Liver (tissue), 3 donors: ENCODE data around the gene KLF14.

Experiments
- EGR1 ChIP-seq, 2 donors: IDR thresholded peaks; 2 replicates each; pipeline ENCODE4 v1.6.1; 2016 to 2018; ENCODE audit warnings: antibody characterized with exemption in 2 of 2, low read depth in 2 of 2
- SP1 ChIP-seq: IDR thresholded peaks from 2 replicates; pipeline ENCODE4 v1.6.1; 2018; ENCODE audit warnings: antibody characterized with exemption, mild to moderate bottlenecking
- TF ChIP-seq, protein P1 (sequence below): fragments of 150-350 bp; IDR thresholded peaks from 2 replicates; pipeline ENCODE4 v1.5.1; 2017; ENCODE audit warnings: improper control_type of control experiment, low read depth, low read length; ENCODE audit not compliant: missing input control
- TF ChIP-seq, protein P2 (sequence below): IDR thresholded peaks from 2 replicates; pipeline ENCODE4 v1.6.1; 2016; ENCODE audit warnings: antibody characterized with exemption, mild to moderate bottlenecking
- TF ChIP-seq, protein P3 (sequence below): IDR thresholded peaks from 2 replicates; pipeline ENCODE4 v1.6.1; 2016; ENCODE audit warnings: antibody characterized with exemption
- TF ChIP-seq, protein P4 (sequence below): IDR thresholded peaks from 2 replicates; pipeline ENCODE4 v1.6.1; 2016; ENCODE audit warnings: antibody characterized with exemption
- donor health status: healthy.
- donor health status: healthy.

DNA sequence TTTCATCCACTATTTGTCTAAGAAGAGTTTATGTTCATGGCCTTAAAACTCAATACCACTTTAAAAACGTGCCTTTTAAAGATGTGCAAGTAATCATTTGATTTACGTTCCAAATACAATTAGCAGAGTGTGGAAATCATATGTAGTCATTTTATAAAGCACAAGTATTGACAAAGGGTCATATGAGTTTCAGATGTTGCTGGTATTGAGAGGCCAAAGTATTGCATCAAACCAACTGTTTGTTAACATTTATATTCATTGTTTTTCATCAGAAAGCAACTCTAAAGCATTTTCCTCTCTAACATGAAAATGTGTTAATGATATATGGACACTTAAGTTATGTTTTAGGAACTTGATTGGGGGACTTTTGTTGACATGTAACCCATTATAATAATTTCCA lies 36.2 kb downstream of the KLF14 start:
- TF ChIP-seq, protein P1, sequence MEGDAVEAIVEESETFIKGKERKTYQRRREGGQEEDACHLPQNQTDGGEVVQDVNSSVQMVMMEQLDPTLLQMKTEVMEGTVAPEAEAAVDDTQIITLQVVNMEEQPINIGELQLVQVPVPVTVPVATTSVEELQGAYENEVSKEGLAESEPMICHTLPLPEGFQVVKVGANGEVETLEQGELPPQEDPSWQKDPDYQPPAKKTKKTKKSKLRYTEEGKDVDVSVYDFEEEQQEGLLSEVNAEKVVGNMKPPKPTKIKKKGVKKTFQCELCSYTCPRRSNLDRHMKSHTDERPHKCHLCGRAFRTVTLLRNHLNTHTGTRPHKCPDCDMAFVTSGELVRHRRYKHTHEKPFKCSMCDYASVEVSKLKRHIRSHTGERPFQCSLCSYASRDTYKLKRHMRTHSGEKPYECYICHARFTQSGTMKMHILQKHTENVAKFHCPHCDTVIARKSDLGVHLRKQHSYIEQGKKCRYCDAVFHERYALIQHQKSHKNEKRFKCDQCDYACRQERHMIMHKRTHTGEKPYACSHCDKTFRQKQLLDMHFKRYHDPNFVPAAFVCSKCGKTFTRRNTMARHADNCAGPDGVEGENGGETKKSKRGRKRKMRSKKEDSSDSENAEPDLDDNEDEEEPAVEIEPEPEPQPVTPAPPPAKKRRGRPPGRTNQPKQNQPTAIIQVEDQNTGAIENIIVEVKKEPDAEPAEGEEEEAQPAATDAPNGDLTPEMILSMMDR: no peak
- TF ChIP-seq EGR1 (IDR thresholded peaks at IDR 0.05; ENCODE audit: low read depth in 2 of 2): no peak
- TF ChIP-seq, protein P2, sequence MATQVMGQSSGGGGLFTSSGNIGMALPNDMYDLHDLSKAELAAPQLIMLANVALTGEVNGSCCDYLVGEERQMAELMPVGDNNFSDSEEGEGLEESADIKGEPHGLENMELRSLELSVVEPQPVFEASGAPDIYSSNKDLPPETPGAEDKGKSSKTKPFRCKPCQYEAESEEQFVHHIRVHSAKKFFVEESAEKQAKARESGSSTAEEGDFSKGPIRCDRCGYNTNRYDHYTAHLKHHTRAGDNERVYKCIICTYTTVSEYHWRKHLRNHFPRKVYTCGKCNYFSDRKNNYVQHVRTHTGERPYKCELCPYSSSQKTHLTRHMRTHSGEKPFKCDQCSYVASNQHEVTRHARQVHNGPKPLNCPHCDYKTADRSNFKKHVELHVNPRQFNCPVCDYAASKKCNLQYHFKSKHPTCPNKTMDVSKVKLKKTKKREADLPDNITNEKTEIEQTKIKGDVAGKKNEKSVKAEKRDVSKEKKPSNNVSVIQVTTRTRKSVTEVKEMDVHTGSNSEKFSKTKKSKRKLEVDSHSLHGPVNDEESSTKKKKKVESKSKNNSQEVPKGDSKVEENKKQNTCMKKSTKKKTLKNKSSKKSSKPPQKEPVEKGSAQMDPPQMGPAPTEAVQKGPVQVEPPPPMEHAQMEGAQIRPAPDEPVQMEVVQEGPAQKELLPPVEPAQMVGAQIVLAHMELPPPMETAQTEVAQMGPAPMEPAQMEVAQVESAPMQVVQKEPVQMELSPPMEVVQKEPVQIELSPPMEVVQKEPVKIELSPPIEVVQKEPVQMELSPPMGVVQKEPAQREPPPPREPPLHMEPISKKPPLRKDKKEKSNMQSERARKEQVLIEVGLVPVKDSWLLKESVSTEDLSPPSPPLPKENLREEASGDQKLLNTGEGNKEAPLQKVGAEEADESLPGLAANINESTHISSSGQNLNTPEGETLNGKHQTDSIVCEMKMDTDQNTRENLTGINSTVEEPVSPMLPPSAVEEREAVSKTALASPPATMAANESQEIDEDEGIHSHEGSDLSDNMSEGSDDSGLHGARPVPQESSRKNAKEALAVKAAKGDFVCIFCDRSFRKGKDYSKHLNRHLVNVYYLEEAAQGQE: no peak
- TF ChIP-seq SP1: no peak
- TF ChIP-seq, protein P3, sequence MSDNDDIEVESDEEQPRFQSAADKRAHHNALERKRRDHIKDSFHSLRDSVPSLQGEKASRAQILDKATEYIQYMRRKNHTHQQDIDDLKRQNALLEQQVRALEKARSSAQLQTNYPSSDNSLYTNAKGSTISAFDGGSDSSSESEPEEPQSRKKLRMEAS: no peak
- TF ChIP-seq, protein P4, sequence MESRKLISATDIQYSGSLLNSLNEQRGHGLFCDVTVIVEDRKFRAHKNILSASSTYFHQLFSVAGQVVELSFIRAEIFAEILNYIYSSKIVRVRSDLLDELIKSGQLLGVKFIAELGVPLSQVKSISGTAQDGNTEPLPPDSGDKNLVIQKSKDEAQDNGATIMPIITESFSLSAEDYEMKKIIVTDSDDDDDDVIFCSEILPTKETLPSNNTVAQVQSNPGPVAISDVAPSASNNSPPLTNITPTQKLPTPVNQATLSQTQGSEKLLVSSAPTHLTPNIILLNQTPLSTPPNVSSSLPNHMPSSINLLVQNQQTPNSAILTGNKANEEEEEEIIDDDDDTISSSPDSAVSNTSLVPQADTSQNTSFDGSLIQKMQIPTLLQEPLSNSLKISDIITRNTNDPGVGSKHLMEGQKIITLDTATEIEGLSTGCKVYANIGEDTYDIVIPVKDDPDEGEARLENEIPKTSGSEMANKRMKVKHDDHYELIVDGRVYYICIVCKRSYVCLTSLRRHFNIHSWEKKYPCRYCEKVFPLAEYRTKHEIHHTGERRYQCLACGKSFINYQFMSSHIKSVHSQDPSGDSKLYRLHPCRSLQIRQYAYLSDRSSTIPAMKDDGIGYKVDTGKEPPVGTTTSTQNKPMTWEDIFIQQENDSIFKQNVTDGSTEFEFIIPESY: no peak
